ENCODE data around the gene GRIFIN. TPM values are rescaled to one million over a fixed set of nuclear protein-coding genes. Genes with fewer than 3 reads are reported as not detected.

Gene GRIFIN
- total RNA-seq, 3 donors from 2014 or later: not detected

DNA sequence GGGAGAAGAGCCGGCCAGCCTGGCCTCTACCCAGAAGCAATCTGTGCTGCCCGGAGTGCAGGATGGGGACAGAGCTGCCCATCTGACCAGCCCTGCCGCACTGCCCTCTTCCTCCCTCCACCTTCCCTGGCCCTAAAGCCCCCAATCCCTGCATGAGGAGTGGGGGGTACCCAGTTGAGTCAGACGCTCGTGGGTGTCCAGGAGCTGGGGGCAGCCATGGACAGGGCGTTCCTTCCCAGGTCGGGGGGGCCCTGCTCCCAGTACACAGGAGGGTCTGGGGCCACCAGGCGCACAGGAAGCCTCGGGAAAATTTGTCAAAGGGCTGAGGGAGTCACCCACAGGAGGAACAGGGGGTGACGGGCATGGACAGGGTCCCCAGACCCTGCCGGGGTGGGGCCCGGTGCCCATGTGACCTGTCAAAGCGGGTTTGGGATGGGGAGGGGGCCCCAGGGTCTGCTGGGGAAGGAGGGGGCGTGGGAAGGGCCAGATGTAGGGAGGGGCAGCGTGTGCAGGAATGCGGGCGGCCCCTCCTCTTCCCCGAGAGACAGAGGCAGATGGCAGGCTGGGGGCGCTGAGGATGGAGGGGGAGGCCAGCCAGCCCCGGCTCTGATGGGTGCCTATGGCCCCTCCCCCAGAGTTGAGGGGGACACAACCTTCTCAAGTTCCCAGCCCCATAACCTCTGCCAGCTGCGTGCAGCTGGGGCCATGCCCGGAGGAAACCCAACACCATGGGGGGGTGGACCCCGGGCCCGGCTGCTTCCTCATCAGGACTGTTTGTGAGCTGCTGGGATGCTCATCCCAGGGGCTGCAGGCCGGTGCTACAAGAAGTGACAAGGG, 21.5 kb upstream of the GRIFIN start:
- ATAC-seq: no peak
- Mint-ChIP-seq H3K4me1 (ENCODE audit: low read depth) (no peaks in the 10 kb centered on the region), H3K27me3 (ENCODE audit: low read depth) (peaks cover 13% of the 10 kb centered on the region), H3K4me3 (no peak overlapping the region), H3K9me3 (no peaks in the 10 kb centered on the region), H3K36me3 (ENCODE audit: insufficient read depth) (no peaks in the 10 kb centered on the region)
- no peak for DNase-seq

DNA sequence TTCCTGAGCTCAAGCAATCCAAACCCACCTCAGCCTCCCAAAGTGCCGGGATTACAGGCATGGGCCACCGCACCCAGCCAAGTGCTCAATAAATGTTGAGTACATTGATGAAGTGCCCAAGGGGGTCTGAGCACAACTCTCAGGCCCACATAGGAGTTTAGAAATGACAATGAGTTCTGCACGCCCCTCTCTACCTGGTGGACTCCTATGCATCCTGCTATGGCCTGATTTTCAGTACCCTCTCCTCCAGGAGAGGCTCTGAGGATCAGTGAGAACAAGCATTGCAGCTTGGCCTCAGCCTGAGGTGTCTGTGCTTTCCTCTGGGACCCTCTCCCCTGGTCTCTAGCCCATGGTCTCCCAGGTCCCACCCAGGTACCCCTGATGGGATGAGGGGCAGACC, 20.9 kb upstream of the GRIFIN start:
- Mint-ChIP-seq H3K36me3 (ENCODE audit: insufficient read depth) (no peaks in the 10 kb centered on the region), H3K27me3 (ENCODE audit: low read depth) (peaks cover 13% of the 10 kb centered on the region), H3K9me3 (no peaks in the 10 kb centered on the region), H3K4me3 (no peak overlapping the region), H3K4me1 (ENCODE audit: low read depth) (no peaks in the 10 kb centered on the region)
- ATAC-seq (no peak), DNase-seq (no peak)

- peaks cover 13% of the 10 kb centered on the region for H3K27me3 Mint-ChIP-seq (ENCODE audit: low read depth)
- no peaks in the 10 kb centered on the region for H3K36me3 Mint-ChIP-seq (ENCODE audit: insufficient read depth)
- H3K9me3 Mint-ChIP-seq: no peaks in the 10 kb centered on the region
- ATAC-seq (no peak), DNase-seq (no peak)
- no peak overlapping the region for H3K4me3 Mint-ChIP-seq
- H3K4me1 Mint-ChIP-seq (ENCODE audit: low read depth): no peaks in the 10 kb centered on the region
Observed at GRCh38 chr7:2496375-2496774, 20.2 kb upstream of the GRIFIN start.

DNA sequence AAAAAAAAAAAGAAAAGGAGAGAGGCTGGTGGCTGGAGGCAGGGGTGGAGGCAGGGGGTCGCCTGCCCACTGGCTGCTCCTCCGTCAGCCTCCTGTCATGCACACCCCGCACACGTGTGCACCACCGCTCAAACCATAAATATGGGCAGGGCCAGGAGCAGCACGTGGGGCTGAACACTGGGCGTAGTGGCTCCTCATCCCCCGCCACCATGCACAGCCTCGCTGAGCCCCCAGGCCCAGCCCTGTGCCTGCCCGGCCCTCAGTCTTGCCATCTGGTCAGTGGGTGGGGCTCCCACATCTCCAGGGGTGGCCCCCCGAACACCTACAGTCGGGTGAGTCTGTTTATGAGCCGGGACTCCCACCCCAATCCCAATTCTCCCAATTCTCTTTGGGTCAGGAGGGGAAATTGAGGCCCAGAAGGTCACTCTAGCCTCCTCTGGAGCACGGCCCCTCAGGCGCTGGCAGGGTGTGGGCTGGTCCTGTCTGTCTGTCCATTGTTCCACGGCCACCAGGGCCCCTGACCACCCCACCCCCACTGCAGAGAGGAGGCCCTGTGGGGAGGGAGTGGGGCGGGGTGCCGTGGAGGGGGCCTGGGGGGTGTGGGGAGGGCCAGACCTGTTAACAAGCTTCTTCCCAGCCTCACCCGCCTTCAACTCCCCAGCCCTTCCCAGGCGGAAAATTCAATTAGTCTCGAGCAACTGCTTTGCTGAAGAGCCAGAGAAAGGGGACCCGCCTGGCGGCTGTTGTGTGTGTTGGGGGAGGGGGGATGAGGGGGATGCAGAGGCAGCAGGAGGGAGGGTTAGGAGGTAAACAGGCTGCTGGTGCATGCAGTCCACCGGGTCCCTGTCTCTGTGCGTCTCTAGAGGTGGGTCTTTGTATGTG, 19.5 kb upstream of the GRIFIN start:
- Mint-ChIP-seq H3K4me1 (ENCODE audit: low read depth) (no peaks in the 10 kb centered on the region), H3K4me3 (no peak overlapping the region), H3K27me3 (ENCODE audit: low read depth) (peaks cover 13% of the 10 kb centered on the region), H3K9me3 (no peaks in the 10 kb centered on the region), H3K36me3 (ENCODE audit: insufficient read depth) (no peaks in the 10 kb centered on the region)
- ATAC-seq (no peak), DNase-seq (no peak)

DNA sequence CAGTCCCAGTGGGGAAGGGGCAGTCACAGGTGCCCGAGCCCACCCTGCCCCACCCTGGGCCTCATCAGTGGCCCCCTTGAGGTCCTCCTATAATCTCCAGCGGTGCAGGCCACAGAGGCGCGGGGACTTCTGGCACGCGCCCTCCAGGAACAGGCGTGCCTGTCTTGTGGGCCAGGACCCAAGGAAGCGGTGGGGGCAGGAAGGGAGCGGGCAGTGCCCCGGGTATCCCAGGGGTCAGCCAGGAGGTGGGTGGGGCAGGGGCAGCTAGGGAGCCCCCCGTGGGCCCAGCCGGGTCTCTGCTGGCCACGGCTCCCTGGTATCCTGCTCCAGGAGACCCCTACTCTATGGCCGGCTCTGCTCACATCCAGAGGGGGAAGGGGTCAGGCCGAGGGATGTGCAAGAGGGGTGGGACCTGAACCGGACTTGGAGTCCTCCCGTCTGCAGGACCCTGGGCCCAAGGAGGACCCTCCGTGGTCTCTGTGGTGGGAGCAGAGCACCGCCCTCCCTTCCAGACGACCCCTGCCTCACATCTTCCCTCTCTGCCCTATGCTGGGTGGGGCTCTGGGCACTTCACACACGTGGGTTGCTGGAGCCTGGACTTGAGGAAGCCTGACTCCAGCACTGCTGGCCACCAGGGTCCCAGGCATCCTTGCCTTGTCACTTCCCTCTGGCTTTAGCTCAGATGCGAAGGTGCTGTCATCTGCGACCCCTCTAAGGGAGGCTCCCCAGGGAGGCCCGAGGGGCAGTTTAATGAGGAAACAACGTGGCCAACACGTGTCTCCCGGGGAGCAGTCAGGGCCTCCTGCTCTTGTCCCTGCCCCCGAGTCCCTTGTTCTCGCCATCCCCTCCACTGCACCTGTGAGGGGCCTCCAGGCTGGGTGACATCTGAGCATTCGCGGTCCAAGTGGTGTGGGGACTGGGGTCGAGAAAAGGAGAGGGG, 18.3 kb upstream of the GRIFIN start:
- ATAC-seq (no peak), DNase-seq (no peak)
- H3K27me3 Mint-ChIP-seq (ENCODE audit: low read depth): peaks cover 13% of the 10 kb centered on the region

GRCh38 chr7:2493205-2494164, 17.3 kb upstream of the GRIFIN start:
- Mint-ChIP-seq H3K27me3 (ENCODE audit: low read depth) (peaks cover 13% of the 10 kb centered on the region), H3K4me3 (no peak overlapping the region), H3K4me1 (ENCODE audit: low read depth) (peaks cover 2% of the 10 kb centered on the region), H3K36me3 (ENCODE audit: insufficient read depth) (no peaks in the 10 kb centered on the region), H3K9me3 (no peaks in the 10 kb centered on the region)
- no peak for DNase-seq
- ATAC-seq: no peak

More for the DNA sequence above, 18.3 kb upstream of the GRIFIN start:
- Mint-ChIP-seq H3K4me3 (no peak overlapping the region), H3K4me1 (ENCODE audit: low read depth) (no peaks in the 10 kb centered on the region), H3K9me3 (no peaks in the 10 kb centered on the region), H3K36me3 (ENCODE audit: insufficient read depth) (no peaks in the 10 kb centered on the region)

- H3K27me3 Mint-ChIP-seq (ENCODE audit: low read depth): peaks cover 13% of the 10 kb centered on the region
- peaks cover 2% of the 10 kb centered on the region for H3K4me1 Mint-ChIP-seq (ENCODE audit: low read depth)
- H3K9me3 Mint-ChIP-seq: no peaks in the 10 kb centered on the region
- ATAC-seq (no peak), DNase-seq (no peak)
- no peaks in the 10 kb centered on the region for H3K36me3 Mint-ChIP-seq (ENCODE audit: insufficient read depth)
- no peak overlapping the region for H3K4me3 Mint-ChIP-seq
Observed at GRCh38 chr7:2492038-2492437, 15.8 kb upstream of the GRIFIN start.

- H3K36me3 Mint-ChIP-seq (ENCODE audit: insufficient read depth): no peaks in the 10 kb centered on the region
- DNase-seq: no peak
- H3K27me3 Mint-ChIP-seq (ENCODE audit: low read depth): peaks cover 3% of the 10 kb centered on the region
- peaks cover 2% of the 10 kb centered on the region for H3K4me1 Mint-ChIP-seq (ENCODE audit: low read depth)
- H3K4me3 Mint-ChIP-seq: no peak overlapping the region
- H3K9me3 Mint-ChIP-seq: no peaks in the 10 kb centered on the region
- no peak for ATAC-seq
Observed at GRCh38 chr7:2490181-2490651, 14.0 kb upstream of the GRIFIN start.

GRCh38 chr7:2488681-2489080, 12.5 kb upstream of the GRIFIN start:
- no peak for ATAC-seq
- Mint-ChIP-seq H3K4me3 (no peak overlapping the region), H3K27me3 (ENCODE audit: low read depth) (peaks cover 1% of the 10 kb centered on the region)

DNA sequence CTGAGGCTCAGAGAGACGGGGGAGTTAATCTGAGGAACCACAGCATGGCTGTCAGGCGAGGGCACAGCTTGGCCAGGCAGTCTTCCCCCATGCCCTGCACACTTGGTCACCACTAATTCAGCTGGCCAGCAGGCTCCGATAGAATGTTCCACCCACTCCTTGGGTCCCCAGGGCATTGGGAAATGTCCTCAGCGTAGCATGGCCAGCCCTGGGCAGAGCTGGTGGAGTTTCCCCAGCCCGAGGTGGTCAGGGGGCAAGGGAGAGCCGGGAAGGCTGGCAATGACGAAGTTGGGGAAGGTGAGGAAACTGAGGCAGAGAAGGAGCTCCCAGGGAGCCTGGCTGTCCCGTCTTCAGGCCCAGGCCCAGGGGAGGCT, 12.1 kb upstream of the GRIFIN start:
- Mint-ChIP-seq H3K4me1 (ENCODE audit: low read depth) (peaks cover 2% of the 10 kb centered on the region), H3K27me3 (ENCODE audit: low read depth) (peaks cover 1% of the 10 kb centered on the region), H3K36me3 (ENCODE audit: insufficient read depth) (no peaks in the 10 kb centered on the region), H3K9me3 (no peaks in the 10 kb centered on the region), H3K4me3 (no peak overlapping the region)
- no peak for ATAC-seq
- DNase-seq: no peak

More at GRCh38 chr7:2488681-2489080, 12.5 kb upstream of the GRIFIN start:
- peaks cover 2% of the 10 kb centered on the region for H3K4me1 Mint-ChIP-seq (ENCODE audit: low read depth)
- H3K9me3 Mint-ChIP-seq: no peaks in the 10 kb centered on the region
- no peak for DNase-seq
- no peaks in the 10 kb centered on the region for H3K36me3 Mint-ChIP-seq (ENCODE audit: insufficient read depth)

- ATAC-seq (no peak), DNase-seq (no peak)
- Mint-ChIP-seq H3K4me1 (ENCODE audit: low read depth) (peaks cover 2% of the 10 kb centered on the region), H3K4me3 (no peak overlapping the region), H3K36me3 (ENCODE audit: insufficient read depth) (no peaks in the 10 kb centered on the region), H3K27me3 (ENCODE audit: low read depth) (peaks cover 1% of the 10 kb centered on the region), H3K9me3 (peaks cover 3% of the 10 kb centered on the region)
Observed at GRCh38 chr7:2487586-2488271, 11.5 kb upstream of the GRIFIN start.

DNA sequence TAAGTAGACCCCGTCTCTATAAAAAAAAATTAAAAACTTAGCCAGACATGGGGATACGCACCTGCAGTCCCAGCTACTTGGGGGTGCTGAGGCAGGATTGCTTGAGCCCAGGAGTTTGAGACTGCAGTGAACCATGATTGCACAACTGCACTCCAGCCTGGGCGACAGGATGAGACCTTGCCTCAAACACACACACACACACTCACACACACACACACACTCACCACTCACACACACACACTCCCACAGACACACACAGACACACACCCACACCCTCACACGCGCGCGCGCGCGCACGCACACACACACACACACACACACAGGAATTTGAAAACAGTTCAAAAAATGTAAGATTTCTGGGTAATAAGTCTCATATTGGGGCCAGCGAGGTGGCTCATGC, 8.7 kb upstream of the GRIFIN start:
- Mint-ChIP-seq H3K36me3 (ENCODE audit: insufficient read depth) (no peaks in the 10 kb centered on the region), H3K9me3 (peaks cover 6% of the 10 kb centered on the region), H3K4me3 (no peak overlapping the region), H3K4me1 (ENCODE audit: low read depth) (peaks cover 2% of the 10 kb centered on the region), H3K27me3 (ENCODE audit: low read depth) (peaks cover 1% of the 10 kb centered on the region)
- DNase-seq (no peak), ATAC-seq (no peak)

DNA sequence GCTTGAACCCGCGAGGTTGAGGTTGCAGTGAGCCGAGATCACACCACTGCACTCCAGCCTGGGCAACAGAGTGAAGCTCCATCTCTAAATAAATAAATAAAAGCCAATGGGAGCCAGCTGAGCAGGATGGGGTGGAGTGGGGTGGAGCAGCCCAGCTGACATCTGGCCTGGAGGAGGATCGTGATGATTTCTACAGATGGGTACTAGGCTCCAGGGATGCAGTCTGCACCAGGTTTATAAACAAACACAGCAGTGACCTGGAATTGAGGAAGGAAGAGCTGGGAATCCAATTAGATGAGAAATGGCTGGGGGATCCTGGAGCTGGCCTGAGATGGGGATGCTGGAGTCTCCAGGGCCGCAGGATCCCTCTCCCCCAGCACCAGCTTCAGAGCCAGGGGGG, 7.3 kb upstream of the GRIFIN start:
- ATAC-seq (no peak), DNase-seq (no peak)
- no peak overlapping the region for H3K4me3 Mint-ChIP-seq
- H3K36me3 Mint-ChIP-seq (ENCODE audit: insufficient read depth): no peaks in the 10 kb centered on the region
- H3K9me3 Mint-ChIP-seq: peaks cover 6% of the 10 kb centered on the region
- H3K27me3 Mint-ChIP-seq (ENCODE audit: low read depth): peaks cover 1% of the 10 kb centered on the region
- H3K4me1 Mint-ChIP-seq (ENCODE audit: low read depth): no peaks in the 10 kb centered on the region
